HG02852 (cell line): ENCODE data around the gene IL12A.

Experiments used
- ATAC-seq: cut with Tn5 transposase; IDR thresholded peaks from one replicate; pipeline ENCODE4 v1.9.1; 2021; ENCODE audit warnings: mild to moderate bottlenecking, moderate library complexity; ENCODE audit not compliant: unreplicated experiment

Gene IL12A

DNA sequence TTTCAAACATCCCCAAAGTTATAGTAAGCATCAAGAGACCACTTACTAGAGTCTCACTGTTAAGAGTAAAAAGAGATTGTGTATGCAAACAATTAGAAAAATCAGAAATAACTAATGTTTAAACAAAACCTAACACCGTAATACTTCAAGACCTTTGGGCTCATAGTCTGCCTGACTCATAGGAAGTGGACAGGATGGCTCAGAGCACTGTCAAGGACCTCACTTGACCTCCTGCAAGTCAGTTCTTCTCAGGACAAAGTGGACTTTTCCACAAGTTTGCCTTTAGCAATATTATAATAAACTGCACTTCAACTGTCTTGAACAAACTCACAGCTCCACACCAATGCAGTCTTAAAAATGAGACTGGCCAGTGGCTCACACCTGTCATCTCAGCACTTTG is 34.8 kb downstream of the IL12A start:
- no peak for ATAC-seq

DNA sequence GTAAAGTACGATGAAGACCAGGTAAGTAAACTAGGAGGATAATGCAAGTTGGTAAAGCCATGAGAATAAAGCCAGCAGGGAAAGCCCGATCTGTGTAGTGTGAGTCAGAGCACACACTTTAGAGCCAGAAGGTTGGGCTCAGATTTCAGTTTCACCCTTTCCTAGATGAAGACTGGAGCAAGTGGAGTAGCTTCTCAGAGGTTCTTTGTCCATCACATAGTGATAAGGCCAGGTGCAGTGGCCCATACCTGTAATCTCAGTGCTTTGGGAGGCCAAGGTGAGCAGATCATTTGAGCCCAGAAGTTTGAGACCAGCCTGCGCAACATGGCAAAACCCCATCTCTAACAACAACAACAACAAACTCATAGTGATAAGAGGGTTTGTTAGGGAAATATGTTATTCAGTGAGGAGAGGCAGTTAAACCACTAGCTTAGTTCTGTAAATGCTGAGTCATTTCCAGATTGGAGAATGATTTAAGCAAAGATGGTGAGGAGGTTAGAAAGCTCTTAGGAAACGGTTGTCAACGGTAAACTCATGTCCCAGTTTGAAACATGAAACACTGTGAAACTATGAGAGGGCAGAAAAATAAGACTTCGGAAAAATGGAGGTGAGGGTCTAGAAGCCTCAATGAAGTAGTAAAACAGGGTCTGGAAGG is 39.0 kb downstream of the IL12A start:
- peak; percentile 88 for ATAC-seq

DNA sequence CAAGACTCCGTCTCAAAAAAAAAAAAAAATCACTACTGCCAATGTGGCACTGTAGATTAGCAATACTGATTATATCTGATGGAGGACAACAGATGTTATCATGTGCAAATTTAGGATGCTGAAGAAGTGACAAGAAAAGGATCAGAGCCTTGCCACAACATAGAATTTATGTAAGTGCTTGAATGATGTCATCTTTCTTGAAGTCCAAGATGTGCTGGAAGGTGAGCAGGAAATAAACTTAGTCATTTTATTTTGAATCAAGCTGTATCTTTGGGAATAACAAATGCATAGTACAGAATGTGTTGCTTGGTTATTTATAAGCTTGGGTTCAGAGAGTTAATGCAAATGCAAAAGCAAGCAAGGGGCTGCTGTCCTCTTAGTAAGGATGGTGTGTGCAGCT is 47.1 kb downstream of the IL12A start:
- no peak for ATAC-seq

GRCh38 chr3:160038862-160039562 is 50.4 kb downstream of the IL12A start:
- ATAC-seq = no peak

GRCh38 chr3:160040181-160040580 is 51.5 kb downstream of the IL12A start:
- ATAC-seq = no peak

DNA sequence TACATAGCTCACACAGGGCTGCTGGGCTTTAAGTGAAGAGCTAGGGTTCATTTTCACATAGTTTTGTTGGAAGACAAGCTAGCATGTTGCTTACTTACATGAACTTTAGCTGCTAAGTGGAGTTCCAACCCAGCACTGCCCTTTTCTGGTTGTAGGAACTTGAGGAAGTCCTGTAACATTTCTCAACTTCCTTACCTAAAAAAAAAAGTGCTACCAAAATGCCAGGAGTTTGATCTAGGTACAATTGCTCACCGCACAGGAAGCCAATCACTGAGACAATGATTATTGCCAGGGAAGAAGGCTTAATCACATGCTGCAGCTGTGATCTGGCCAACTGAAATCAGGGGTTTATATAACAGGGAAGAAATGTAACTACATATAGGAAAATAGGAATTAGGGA is 52.8 kb downstream of the IL12A start:
- ATAC-seq = no peak

DNA sequence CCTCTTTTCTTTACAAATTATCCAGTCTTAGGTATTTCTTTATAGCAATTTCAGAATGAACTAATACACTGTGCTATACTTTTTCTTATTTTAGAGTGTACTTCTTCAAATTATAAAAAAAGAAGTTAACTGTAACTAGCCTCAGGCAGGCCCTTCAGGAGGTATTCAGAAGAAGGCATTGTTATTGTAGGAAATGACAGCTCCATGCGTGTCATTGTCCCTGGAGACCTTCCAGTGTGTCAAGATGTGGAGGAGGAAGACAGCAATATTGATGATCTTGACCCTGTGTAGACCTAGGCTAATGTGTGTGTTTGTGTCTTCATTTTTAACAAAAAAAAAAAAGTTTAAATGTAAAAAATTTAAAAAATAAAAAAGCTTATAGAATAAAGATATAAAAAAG is 55.5 kb downstream of the IL12A start:
- ATAC-seq = no peak
